ENCODE measurements around the gene EPHB1.

Gene EPHB1

DNA sequence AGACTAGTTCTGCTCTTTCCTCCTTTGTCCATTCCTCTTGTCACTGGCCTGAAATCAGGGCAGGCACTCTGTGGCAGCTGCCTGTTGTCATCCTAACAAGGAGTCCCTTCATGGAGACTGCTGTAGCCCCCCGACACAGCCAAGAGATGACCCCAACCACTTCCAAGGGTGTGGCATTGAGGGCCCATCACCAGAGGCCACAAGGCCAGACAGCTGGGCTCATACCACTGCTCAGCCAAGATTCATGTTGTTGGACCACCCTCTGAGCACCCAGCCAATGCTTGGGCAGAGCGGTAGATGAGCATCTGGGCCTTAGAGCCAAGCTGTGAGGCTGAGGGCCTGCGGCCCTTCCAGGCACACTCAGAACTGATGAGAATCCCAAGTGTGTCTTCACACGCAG, 85.4 kb downstream of the EPHB1 start:
- ATAC-seq: no peak
- TF ChIP-seq, protein P1, sequence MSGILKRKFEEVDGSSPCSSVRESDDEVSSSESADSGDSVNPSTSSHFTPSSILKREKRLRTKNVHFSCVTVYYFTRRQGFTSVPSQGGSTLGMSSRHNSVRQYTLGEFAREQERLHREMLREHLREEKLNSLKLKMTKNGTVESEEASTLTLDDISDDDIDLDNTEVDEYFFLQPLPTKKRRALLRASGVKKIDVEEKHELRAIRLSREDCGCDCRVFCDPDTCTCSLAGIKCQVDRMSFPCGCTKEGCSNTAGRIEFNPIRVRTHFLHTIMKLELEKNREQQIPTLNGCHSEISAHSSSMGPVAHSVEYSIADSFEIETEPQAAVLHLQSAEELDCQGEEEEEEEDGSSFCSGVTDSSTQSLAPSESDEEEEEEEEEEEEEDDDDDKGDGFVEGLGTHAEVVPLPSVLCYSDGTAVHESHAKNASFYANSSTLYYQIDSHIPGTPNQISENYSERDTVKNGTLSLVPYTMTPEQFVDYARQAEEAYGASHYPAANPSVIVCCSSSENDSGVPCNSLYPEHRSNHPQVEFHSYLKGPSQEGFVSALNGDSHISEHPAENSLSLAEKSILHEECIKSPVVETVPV (CRISPR knock-in tag; IDR thresholded peaks at IDR 0.05): no peak
- TF ChIP-seq OSR1 (CRISPR knock-in tag; IDR thresholded peaks at IDR 0.05): no peak
- no peak for TF ChIP-seq ISL1 (CRISPR knock-in tag; IDR thresholded peaks at IDR 0.05)
- no peak for TF ChIP-seq TSHZ2 (CRISPR knock-in tag; IDR thresholded peaks at IDR 0.05)
- no peak for TF ChIP-seq ESRRG (CRISPR knock-in tag; IDR thresholded peaks at IDR 0.05)
- TF ChIP-seq RARB (CRISPR knock-in tag; IDR thresholded peaks at IDR 0.05): no peak
- TF ChIP-seq, protein P2, sequence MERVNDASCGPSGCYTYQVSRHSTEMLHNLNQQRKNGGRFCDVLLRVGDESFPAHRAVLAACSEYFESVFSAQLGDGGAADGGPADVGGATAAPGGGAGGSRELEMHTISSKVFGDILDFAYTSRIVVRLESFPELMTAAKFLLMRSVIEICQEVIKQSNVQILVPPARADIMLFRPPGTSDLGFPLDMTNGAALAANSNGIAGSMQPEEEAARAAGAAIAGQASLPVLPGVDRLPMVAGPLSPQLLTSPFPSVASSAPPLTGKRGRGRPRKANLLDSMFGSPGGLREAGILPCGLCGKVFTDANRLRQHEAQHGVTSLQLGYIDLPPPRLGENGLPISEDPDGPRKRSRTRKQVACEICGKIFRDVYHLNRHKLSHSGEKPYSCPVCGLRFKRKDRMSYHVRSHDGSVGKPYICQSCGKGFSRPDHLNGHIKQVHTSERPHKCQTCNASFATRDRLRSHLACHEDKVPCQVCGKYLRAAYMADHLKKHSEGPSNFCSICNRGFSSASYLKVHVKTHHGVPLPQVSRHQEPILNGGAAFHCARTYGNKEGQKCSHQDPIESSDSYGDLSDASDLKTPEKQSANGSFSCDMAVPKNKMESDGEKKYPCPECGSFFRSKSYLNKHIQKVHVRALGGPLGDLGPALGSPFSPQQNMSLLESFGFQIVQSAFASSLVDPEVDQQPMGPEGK (CRISPR knock-in tag; IDR thresholded peaks at IDR 0.05; ENCODE audit: borderline replicate concordance): no peak
- no peak for TF ChIP-seq TOX (CRISPR knock-in tag; IDR thresholded peaks at IDR 0.05; ENCODE audit: borderline replicate concordance)
- TF ChIP-seq ZNF70 (CRISPR knock-in tag; IDR thresholded peaks at IDR 0.05): no peak
- no peak for TF ChIP-seq CSDC2 (CRISPR knock-in tag; IDR thresholded peaks at IDR 0.05)
- no peak for TF ChIP-seq PPARA (CRISPR knock-in tag; IDR thresholded peaks at IDR 0.05; ENCODE audit: borderline replicate concordance)
- no peak for TF ChIP-seq ZFP30 (CRISPR knock-in tag; IDR thresholded peaks at IDR 0.05)
- TF ChIP-seq ZC3H10 (CRISPR knock-in tag; IDR thresholded peaks at IDR 0.05): no peak

DNA sequence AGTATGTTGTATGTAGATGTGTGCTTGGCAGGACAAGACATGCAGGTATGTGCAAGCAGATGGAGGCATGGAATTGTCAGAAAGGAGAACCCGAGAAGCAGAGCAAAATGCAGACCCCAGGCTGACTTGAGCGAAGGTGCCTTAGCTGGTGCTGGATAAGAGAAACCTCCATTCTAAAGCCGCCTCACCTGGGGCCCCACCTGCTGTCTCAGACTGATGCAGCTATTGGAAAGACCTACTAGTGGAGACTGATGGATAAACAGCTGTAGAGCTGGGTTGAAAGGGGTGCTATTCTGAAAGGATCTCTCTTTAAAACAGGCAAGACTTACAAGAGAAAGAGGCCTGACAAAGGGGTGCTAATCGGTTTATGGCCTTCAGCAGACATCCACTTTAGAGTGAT, 86.2 kb downstream of the EPHB1 start:
- no peak for ATAC-seq
- TF ChIP-seq ESRRG (CRISPR knock-in tag; IDR thresholded peaks at IDR 0.05) (no peak), TSHZ2 (CRISPR knock-in tag; IDR thresholded peaks at IDR 0.05) (no peak), OSR1 (CRISPR knock-in tag; IDR thresholded peaks at IDR 0.05) (no peak), ZNF70 (CRISPR knock-in tag; IDR thresholded peaks at IDR 0.05) (no peak), GLIS3 (CRISPR knock-in tag; IDR thresholded peaks at IDR 0.05) (no peak), RARB (CRISPR knock-in tag; IDR thresholded peaks at IDR 0.05) (no peak), SNAI2 (CRISPR knock-in tag; IDR thresholded peaks at IDR 0.05) (no peak), ZFP3 (CRISPR knock-in tag; IDR thresholded peaks at IDR 0.05) (no peak), BACH2 (CRISPR knock-in tag; IDR thresholded peaks at IDR 0.05; ENCODE audit: borderline replicate concordance) (no peak), ZFP30 (CRISPR knock-in tag; IDR thresholded peaks at IDR 0.05) (no peak), TCF4 (CRISPR knock-in tag; IDR thresholded peaks at IDR 0.05; ENCODE audit: borderline replicate concordance) (no peak)
- TF ChIP-seq, protein P1 (CRISPR knock-in tag; IDR thresholded peaks at IDR 0.05): no peak

DNA sequence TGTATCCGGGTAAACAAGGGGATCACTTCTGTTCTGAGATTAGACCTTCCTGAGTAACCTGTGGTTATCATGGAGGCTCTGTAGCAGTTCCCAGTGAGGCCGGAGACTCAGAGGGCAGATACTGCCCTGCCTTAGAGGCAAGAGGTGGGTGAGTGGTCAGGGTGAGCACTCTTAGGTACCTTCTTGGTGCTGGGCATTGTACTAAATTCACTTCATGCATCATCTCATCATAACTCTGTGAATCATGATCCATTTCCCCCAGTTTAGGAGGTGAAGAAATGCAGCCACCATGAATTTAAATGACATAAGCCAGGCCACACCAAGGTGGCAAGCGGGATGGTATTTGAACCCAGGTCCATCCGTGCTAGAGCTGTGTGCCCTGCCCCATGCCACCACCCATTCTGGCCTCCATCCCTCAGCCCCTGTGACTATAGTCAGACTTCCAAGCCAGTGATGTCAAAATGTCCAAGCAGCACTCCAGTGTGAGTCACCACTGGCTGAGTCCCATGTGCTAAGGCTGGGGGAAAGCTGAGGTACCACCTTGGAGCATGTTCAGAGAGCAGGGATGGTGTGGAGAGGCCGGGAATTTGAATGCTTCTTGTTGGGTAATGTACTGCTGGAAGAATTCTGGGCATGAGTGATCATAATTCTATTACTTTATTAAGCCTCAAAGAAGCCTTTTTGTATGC, 88.8 kb downstream of the EPHB1 start:
- ATAC-seq: no peak; the same call in 2 of the 3 replicates
- no peak for TF ChIP-seq TOX (CRISPR knock-in tag; IDR thresholded peaks at IDR 0.05; ENCODE audit: borderline replicate concordance)
- no peak for TF ChIP-seq TSHZ2 (CRISPR knock-in tag; IDR thresholded peaks at IDR 0.05)
- TF ChIP-seq, protein P1 (CRISPR knock-in tag; IDR thresholded peaks at IDR 0.05): no peak
- no peak for TF ChIP-seq BACH2 (CRISPR knock-in tag; IDR thresholded peaks at IDR 0.05; ENCODE audit: borderline replicate concordance)
- no peak for TF ChIP-seq ZNF8 (CRISPR knock-in tag; IDR thresholded peaks at IDR 0.05)

All from SK-N-SH treated with all-trans-retinoic acid at 6 μM for 48 hours (cell line).